AG04450 (cell line): ENCODE measurements around the gene KRTAP19-8. TPM values are rescaled to one million over a fixed set of nuclear protein-coding genes. Genes with fewer than 3 reads are reported as not detected.

Experiments used
- CTCF ChIA-PET: fragments of 300-600, 350-600 bp; formaldehyde crosslinking; extraction: SDS; loops from one replicate; lab custom pipeline; 2022; ENCODE audit warnings: antibody characterized with exemption, inconsistent platforms; lab: Charles Lee
- POLR2A ChIA-PET: fragments of 350-600 bp; formaldehyde crosslinking; extraction: SDS; loops from one replicate; lab custom pipeline; 2021; ENCODE audit warnings: antibody characterized with exemption, inconsistent platforms; lab: Yijun Ruan, JAX
- DNase-seq: peaks from one replicate; pipeline ENCODE4 v3.0.0-alpha.2; 2011; ENCODE audit warnings: low read depth, low spot score
- H3K27ac ChIP-seq: one replicate; pipeline ENCODE4 v1.5.1; 2012; ENCODE audit warnings: low read depth, low read length, control low read depth
- H3K27me3 ChIP-seq: one replicate; pipeline ENCODE4 v1.6.0; 2012; ENCODE audit warnings: low read length; ENCODE audit not compliant: control insufficient read depth, insufficient read depth
- H3K4me3 ChIP-seq: 2 replicates; pipeline ENCODE4 v1.5.1; 2011; ENCODE audit warnings: mild to moderate bottlenecking, low read depth, low read length, control low read depth
- H3K9me3 ChIP-seq: 2 replicates; pipeline ENCODE4 v1.5.1; 2012; ENCODE audit warnings: low read length; ENCODE audit not compliant: control insufficient read depth, insufficient read depth
- polyA plus RNA-seq: library from polyadenylated mRNA; depleted of rRNA; stranded (reverse); fragments of >200 nt; gene quantifications from 2 replicates; pipeline ENCODE4 v1.2.3, GENCODE V29; 2011
- TF ChIP-seq, protein P1 (sequence below): IDR thresholded peaks from 2 replicates; pipeline ENCODE4 v1.5.1; 2011; ENCODE audit warnings: low read depth, low read length, control low read depth, inconsistent platforms

KRTAP19-8 gene
- polyA plus RNA-seq, 1 experiment = not detected

DNA sequence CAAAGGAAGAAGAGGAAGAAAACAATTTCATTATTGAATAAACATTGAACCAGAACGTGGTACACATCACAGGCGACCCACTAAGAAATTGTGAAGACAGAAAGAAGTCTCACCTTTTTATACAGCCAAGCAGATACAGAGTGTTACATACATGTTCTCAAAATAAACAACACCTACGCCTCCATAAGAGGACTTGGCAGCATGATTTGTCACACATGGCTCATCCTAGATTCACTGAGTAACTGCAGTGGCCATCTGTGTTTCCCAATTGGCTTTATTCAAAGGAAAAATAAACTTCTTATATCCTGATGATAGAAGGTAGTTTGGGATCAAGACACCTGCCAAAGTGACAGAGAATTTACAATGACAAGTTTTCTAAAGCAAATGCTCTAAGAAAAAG, 7.6 kb upstream of the KRTAP19-8 start:
- Histone ChIP-seq H3K4me3 (no peak overlapping the region), H3K9me3 (peaks cover 10% of the 10 kb centered on the region; the same call in 1 of the 2 replicates), H3K27me3 (no peaks in the 10 kb centered on the region), H3K27ac (no peak overlapping the region)
- POLR2A ChIA-PET = no interaction called here
- CTCF ChIA-PET = no interaction called here
- TF ChIP-seq, protein P1, sequence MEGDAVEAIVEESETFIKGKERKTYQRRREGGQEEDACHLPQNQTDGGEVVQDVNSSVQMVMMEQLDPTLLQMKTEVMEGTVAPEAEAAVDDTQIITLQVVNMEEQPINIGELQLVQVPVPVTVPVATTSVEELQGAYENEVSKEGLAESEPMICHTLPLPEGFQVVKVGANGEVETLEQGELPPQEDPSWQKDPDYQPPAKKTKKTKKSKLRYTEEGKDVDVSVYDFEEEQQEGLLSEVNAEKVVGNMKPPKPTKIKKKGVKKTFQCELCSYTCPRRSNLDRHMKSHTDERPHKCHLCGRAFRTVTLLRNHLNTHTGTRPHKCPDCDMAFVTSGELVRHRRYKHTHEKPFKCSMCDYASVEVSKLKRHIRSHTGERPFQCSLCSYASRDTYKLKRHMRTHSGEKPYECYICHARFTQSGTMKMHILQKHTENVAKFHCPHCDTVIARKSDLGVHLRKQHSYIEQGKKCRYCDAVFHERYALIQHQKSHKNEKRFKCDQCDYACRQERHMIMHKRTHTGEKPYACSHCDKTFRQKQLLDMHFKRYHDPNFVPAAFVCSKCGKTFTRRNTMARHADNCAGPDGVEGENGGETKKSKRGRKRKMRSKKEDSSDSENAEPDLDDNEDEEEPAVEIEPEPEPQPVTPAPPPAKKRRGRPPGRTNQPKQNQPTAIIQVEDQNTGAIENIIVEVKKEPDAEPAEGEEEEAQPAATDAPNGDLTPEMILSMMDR = no peak
- DNase-seq = no peak

GRCh38 chr21:31043471-31043870, 5.2 kb upstream of the KRTAP19-8 start:
- CTCF ChIA-PET = interaction anchor here (0.7 kb wide), 1 partner anchor 238 kb away, joined by 3 read pairs; no protein-coding TSS in a partner anchor
- no peaks in the 10 kb centered on the region for H3K27me3 ChIP-seq
- no peak overlapping the region for H3K4me3 ChIP-seq
- H3K9me3 ChIP-seq = peaks cover 15% of the 10 kb centered on the region; the same call in 1 of the 2 replicates
- DNase-seq = no peak
- no peak overlapping the region for H3K27ac ChIP-seq
- POLR2A ChIA-PET = no interaction called here
- TF ChIP-seq, protein P1 = no peak

DNA sequence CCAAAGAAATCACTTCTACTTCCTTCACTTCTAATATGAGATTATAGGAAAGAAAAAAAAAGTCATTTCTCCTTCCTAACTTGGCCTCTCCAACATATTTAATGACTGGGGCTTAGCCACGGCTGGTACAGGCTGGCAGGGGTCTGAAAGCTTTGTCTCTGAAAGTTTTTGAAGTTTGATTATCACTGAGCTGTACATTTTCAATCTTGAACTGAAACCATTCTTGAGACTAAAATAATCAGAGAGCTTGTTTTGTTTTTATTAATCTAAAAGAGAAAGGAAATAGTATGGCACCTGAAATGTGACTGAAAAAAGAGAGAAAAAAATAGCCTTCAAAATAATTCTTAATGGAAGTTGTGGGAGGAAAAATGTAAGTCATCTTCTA, 3.8 kb upstream of the KRTAP19-8 start:
- ChIA-PET POLR2A (no interaction called here), CTCF (no interaction called here)
- Histone ChIP-seq H3K9me3 (peaks cover 16% of the 10 kb centered on the region), H3K27ac (no peak overlapping the region), H3K27me3 (no peaks in the 10 kb centered on the region), H3K4me3 (no peak overlapping the region)
- TF ChIP-seq, protein P1 = no peak
- DNase-seq = no peak

GRCh38 chr21:31041295-31042079, 3.2 kb upstream of the KRTAP19-8 start:
- no peak for DNase-seq
- ChIA-PET POLR2A (no interaction called here), CTCF (interaction anchor here (0.6 kb wide), 1 partner anchor 1212 kb away, joined by 3 read pairs; no protein-coding TSS in a partner anchor)
- Histone ChIP-seq H3K27ac (no peak overlapping the region), H3K9me3 (peaks cover 16% of the 10 kb centered on the region), H3K4me3 (no peak overlapping the region), H3K27me3 (no peaks in the 10 kb centered on the region)
- TF ChIP-seq, protein P1 = no peak

DNA sequence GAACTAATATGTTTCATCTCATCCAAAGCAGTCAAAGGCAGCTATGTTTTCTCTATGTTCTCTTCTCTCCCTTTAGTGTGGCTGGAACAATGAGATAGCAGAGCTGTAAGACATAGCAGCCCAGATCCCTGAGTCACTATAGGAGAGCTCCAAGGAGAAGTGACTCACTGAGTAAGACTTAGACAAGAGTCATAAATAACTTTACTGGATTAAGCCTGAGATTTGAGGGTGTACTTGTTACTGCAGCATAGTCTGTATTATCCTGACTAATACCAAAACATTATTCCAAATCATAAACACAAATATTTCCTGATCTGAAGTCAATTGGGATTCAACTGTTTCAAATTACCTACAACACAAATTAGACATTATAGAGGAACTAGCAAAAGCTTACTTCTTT, 3.9 kb downstream of the KRTAP19-8 start:
- no peak overlapping the region for H3K4me3 ChIP-seq
- H3K27me3 ChIP-seq = no peaks in the 10 kb centered on the region
- ChIA-PET CTCF (no interaction called here), POLR2A (no interaction called here)
- H3K27ac ChIP-seq = no peak overlapping the region
- peaks cover 9% of the 10 kb centered on the region for H3K9me3 ChIP-seq
- TF ChIP-seq, protein P1 = no peak
- no peak for DNase-seq
